Measurements from ENCODE around the gene MLPH.

Gene MLPH

GRCh38 chr2:237515166-237515565, 28.1 kb downstream of the MLPH start:
- no peak for TF ChIP-seq CTCF (IDR thresholded peaks at IDR 0.05; ENCODE audit: low read depth, low read length)
- no peak overlapping the region for H3K4me3 ChIP-seq (ENCODE audit: low read depth, low read length)

- TF ChIP-seq CTCF (IDR thresholded peaks at IDR 0.05; ENCODE audit: low read depth, low read length): no peak
- no peak overlapping the region for H3K4me3 ChIP-seq (ENCODE audit: low read depth, low read length)
These were observed 28.7 kb downstream of the MLPH start for GRCh38 chr2:237515621-237516275.

- H3K4me3 ChIP-seq (ENCODE audit: low read depth, low read length): no peak overlapping the region
- no peak for TF ChIP-seq CTCF (IDR thresholded peaks at IDR 0.05; ENCODE audit: low read depth, low read length)
These were observed 30.1 kb downstream of the MLPH start for GRCh38 chr2:237517163-237517562.

DNA sequence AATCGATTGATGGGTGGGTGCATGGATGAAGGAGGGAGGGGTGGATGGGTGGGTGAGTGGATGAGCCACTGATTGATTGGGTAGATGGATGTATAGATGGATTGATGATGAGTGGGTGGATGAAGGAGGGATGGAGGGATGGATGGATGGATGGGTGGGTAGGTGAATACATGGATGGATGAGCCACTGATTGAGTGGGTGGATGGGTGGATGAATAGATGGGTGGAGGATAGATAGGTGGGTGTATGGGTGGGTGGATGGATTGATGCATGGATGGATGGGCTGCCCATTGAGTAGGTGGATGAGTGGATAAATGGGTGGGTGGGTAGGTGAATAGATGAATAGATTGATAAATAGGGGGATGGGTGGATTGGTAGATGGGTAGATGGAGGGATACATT, 30.9 kb downstream of the MLPH start:
- no peak for TF ChIP-seq CTCF (IDR thresholded peaks at IDR 0.05; ENCODE audit: low read depth, low read length)

GRCh38 chr2:237519506-237520245, 32.6 kb downstream of the MLPH start:
- H3K4me3 ChIP-seq (ENCODE audit: low read depth, low read length): no peak overlapping the region
- no peak for TF ChIP-seq CTCF (IDR thresholded peaks at IDR 0.05; ENCODE audit: low read depth, low read length)

More for the DNA sequence above, 30.9 kb downstream of the MLPH start:
- H3K4me3 ChIP-seq (ENCODE audit: low read depth, low read length): no peak overlapping the region

DNA sequence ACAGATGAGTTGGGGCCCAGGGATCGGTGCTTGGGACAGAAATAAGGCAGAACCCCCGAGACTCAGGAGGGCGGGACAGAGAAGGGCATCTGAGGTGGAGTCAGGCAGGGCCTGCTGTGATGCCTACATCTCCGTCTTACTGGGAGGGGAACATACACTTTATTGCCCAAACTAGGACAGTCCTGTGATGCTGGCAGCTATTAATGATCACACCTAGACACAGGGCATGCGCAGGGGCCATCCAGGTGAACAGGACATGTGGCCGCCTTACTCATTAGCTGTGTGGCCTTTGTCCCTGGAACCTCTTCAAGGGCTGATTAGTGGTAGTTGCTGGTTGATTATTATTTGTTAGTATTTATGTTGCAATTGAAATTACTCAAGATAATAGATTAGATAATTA, 33.2 kb downstream of the MLPH start:
- H3K4me3 ChIP-seq (ENCODE audit: low read depth, low read length): no peak overlapping the region
- TF ChIP-seq CTCF (IDR thresholded peaks at IDR 0.05; ENCODE audit: low read depth, low read length): no peak

DNA sequence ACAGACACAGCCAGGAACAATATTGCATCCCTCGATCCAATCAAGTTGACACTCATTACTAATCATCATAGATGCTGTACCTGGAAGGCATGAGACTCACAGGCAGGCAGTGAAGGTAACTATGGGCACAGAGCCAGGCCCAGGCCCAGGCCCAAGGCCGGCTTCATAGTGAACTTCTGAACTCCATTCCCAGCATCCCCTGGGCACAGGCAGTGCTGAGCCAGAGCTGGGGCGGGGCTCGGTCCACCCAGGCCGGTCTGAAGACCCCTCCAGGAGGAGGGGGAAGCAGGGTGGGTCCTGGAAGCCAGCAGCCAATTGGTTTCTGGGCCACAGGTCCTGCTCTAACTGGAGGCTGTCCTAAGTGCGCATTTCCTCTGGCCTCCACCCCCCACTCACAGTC, 37.6 kb downstream of the MLPH start:
- H3K4me3 ChIP-seq (ENCODE audit: low read depth, low read length): no peak overlapping the region
- no peak for TF ChIP-seq CTCF (IDR thresholded peaks at IDR 0.05; ENCODE audit: low read depth, low read length)
